ENCODE data around the gene KSR2. TPM values are rescaled to one million over a fixed set of nuclear protein-coding genes. Genes with fewer than 3 reads are reported as not detected.

The KSR2 gene
- total RNA-seq, 1 donor = under 0.01 TPM

GRCh38 chr12:117564881-117565280, 403.9 kb downstream of the KSR2 start:
- H3K79me2 ChIP-seq (ENCODE audit: insufficient read depth, low read length) = no peaks in the 10 kb centered on the region
- TF ChIP-seq CTCF (IDR thresholded peaks at IDR 0.05; ENCODE audit: extremely low read depth, low read depth, low read length) = no peak
- no peak for DNase-seq (ENCODE audit: insufficient read length, low spot score, missing footprints)
- no peaks in the 10 kb centered on the region for H3K27me3 ChIP-seq (ENCODE audit: insufficient read depth, low read length)
- no peaks in the 10 kb centered on the region for H3K36me3 ChIP-seq (ENCODE audit: insufficient read depth, low read length)
- no peak overlapping the region for H3K4me3 ChIP-seq (ENCODE audit: insufficient read depth, low read length)
- no peak overlapping the region for H2AFZ ChIP-seq (ENCODE audit: low read length)
- H3K4me1 ChIP-seq (ENCODE audit: insufficient read depth, low read length) = no peaks in the 10 kb centered on the region
- H3K27ac ChIP-seq (ENCODE audit: low read depth, low read length) = no peak overlapping the region
- H3K4me2 ChIP-seq (ENCODE audit: insufficient read depth, low read length) = no peak overlapping the region
- H3K9me3 ChIP-seq (ENCODE audit: low read depth, low read length) = no peaks in the 10 kb centered on the region
- H4K20me1 ChIP-seq (ENCODE audit: insufficient read depth, low read length) = no peaks in the 10 kb centered on the region

- Histone ChIP-seq H3K4me3 (ENCODE audit: insufficient read depth, low read length) (no peak overlapping the region), H3K9me3 (ENCODE audit: low read depth, low read length) (no peaks in the 10 kb centered on the region), H4K20me1 (ENCODE audit: insufficient read depth, low read length) (no peaks in the 10 kb centered on the region), H2AFZ (ENCODE audit: low read length) (no peak overlapping the region), H3K27ac (ENCODE audit: low read depth, low read length) (no peak overlapping the region), H3K79me2 (ENCODE audit: insufficient read depth, low read length) (no peaks in the 10 kb centered on the region), H3K4me2 (ENCODE audit: insufficient read depth, low read length) (no peak overlapping the region), H3K4me1 (ENCODE audit: insufficient read depth, low read length) (no peaks in the 10 kb centered on the region), H3K27me3 (ENCODE audit: insufficient read depth, low read length) (no peaks in the 10 kb centered on the region), H3K36me3 (ENCODE audit: insufficient read depth, low read length) (no peaks in the 10 kb centered on the region)
- no peak for DNase-seq (ENCODE audit: insufficient read length, low spot score, missing footprints)
- no peak for TF ChIP-seq CTCF (IDR thresholded peaks at IDR 0.05; ENCODE audit: extremely low read depth, low read depth, low read length)
Observed at GRCh38 chr12:117563706-117564105, 405.1 kb downstream of the KSR2 start.

- no peak overlapping the region for H3K27ac ChIP-seq (ENCODE audit: low read depth, low read length)
- no peaks in the 10 kb centered on the region for H3K27me3 ChIP-seq (ENCODE audit: insufficient read depth, low read length)
- H3K4me3 ChIP-seq (ENCODE audit: insufficient read depth, low read length) = no peak overlapping the region
- no peaks in the 10 kb centered on the region for H3K36me3 ChIP-seq (ENCODE audit: insufficient read depth, low read length)
- H4K20me1 ChIP-seq (ENCODE audit: insufficient read depth, low read length) = no peaks in the 10 kb centered on the region
- no peaks in the 10 kb centered on the region for H3K4me1 ChIP-seq (ENCODE audit: insufficient read depth, low read length)
- no peaks in the 10 kb centered on the region for H3K79me2 ChIP-seq (ENCODE audit: insufficient read depth, low read length)
- no peak overlapping the region for H2AFZ ChIP-seq (ENCODE audit: low read length)
- no peaks in the 10 kb centered on the region for H3K9me3 ChIP-seq (ENCODE audit: low read depth, low read length)
- DNase-seq (ENCODE audit: insufficient read length, low spot score, missing footprints) = no peak
- no peak for TF ChIP-seq CTCF (IDR thresholded peaks at IDR 0.05; ENCODE audit: extremely low read depth, low read depth, low read length)
- H3K4me2 ChIP-seq (ENCODE audit: insufficient read depth, low read length) = no peak overlapping the region
Observed at GRCh38 chr12:117563007-117563406, 405.8 kb downstream of the KSR2 start.

GRCh38 chr12:117561990-117562389, 406.8 kb downstream of the KSR2 start:
- H3K79me2 ChIP-seq (ENCODE audit: insufficient read depth, low read length) = no peaks in the 10 kb centered on the region
- no peak overlapping the region for H2AFZ ChIP-seq (ENCODE audit: low read length)
- H3K4me1 ChIP-seq (ENCODE audit: insufficient read depth, low read length) = no peaks in the 10 kb centered on the region
- no peak overlapping the region for H3K4me3 ChIP-seq (ENCODE audit: insufficient read depth, low read length)
- H3K9me3 ChIP-seq (ENCODE audit: low read depth, low read length) = no peaks in the 10 kb centered on the region
- H3K4me2 ChIP-seq (ENCODE audit: insufficient read depth, low read length) = no peak overlapping the region
- H3K27ac ChIP-seq (ENCODE audit: low read depth, low read length) = no peak overlapping the region
- no peak for DNase-seq (ENCODE audit: insufficient read length, low spot score, missing footprints)
- H3K27me3 ChIP-seq (ENCODE audit: insufficient read depth, low read length) = no peaks in the 10 kb centered on the region
- no peaks in the 10 kb centered on the region for H3K36me3 ChIP-seq (ENCODE audit: insufficient read depth, low read length)
- TF ChIP-seq CTCF (IDR thresholded peaks at IDR 0.05; ENCODE audit: extremely low read depth, low read depth, low read length) = no peak
- no peaks in the 10 kb centered on the region for H4K20me1 ChIP-seq (ENCODE audit: insufficient read depth, low read length)

All from osteoblast (primary cell).